Sciatic nerve (tissue), 2 donors: ENCODE measurements around the gene PRKG1. TPM values are rescaled to one million over a fixed set of nuclear protein-coding genes. Genes with fewer than 3 reads are reported as not detected.
"Not testable (repeated sequence)": the region's sequence is repeated elsewhere in the genome, so short reads cannot be mapped to it uniquely, and the experiment has no call there.

Experiments
- ATAC-seq: fragments of 200-7000 bp; cut with Tn5 transposase; one replicate; pipeline ENCODE4 v1.9.1; 2020; ENCODE audit warnings: mild to moderate bottlenecking, moderate library complexity
- DNase-seq: peaks from one replicate; pipeline ENCODE4 v3.0.0-alpha.2; 2020; ENCODE audit warnings: low spot score
- intact Hi-C: fragments of 100-400 bp; cut with DNase I; formaldehyde crosslinking; loops from one replicate; pipeline ENCODE4 v1.14.2; 2022
- total RNA-seq: library from RNA; stranded (reverse); fragmentation: NEBNext Ultra II Directional; extraction: Animal tissue kit (Norgen Biotek cat#: 25700); gene quantifications from one replicate; pipeline ENCODE4 v1.2.1, GENCODE V29; 2021
- donor health status: DM: no; HTN: no; CAD: no.
- donor health status: DM: no; HTN: no; CAD: no.

Gene PRKG1
- total RNA-seq, 1 donor from 2014 or later = 20.0 TPM

DNA sequence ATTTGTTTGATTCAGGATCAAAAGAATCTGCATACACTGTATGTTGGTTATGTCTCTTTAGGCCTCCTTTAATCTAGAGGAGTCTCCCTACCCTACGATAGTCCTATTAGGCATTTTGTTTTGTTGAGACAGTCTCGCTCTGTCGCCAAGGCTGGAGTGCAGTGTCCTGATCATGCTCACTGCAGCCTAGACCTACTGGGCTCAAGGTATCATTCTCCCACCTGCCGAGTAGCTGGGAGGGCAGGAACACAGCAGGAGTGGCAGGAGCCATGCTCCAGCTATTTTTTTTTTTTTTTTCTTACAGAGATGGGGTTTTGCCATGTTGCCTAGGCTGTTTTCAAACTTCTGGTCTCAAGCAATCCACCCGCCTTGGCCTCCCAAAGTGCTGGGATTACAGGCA is 1116.8 kb downstream of the PRKG1 start:
- intact Hi-C loops = no loop called here

DNA sequence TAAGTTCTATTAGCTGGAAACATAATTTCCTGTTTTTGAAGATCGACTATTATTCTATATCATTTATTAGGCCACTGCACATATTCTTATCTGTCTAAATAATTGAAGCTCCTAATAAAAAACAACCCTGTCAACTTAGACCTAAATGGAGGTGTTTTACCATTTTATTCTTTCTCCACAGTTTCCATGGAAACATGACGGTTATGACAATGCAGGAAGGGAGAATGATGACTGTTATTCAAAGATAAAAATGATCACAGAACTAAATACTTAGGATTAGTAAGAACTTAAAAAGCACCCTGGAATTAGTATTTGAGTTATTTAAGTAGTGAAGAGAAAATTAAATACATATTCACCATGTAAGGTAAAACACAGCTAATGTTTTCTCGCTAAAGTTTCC is 1119.9 kb downstream of the PRKG1 start:
- DNase-seq (no peak), ATAC-seq (no peak)
- intact Hi-C loops = no loop called here

More for the DNA sequence above, 1116.8 kb downstream of the PRKG1 start:
- no peak for ATAC-seq
- no peak for DNase-seq

DNA sequence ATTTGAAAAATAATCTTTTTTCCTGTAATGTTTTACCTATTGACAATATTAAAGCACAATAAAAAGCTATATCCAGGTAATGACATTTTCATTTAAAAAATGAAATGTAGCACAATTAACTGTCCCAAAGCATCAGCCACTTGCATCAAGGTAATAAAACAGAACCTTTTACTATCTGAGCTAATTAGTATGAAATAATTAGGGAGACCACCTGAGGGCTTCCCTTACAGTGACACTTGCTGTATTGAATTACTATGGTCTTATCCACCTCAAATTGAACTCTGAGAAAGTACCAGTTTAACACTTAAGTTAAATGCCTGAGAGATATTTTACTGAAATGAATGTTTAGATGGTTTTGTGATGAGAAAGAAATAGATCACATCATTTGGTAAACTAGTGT is 1120.4 kb downstream of the PRKG1 start:
- intact Hi-C loops = no loop called here
- no peak for ATAC-seq

DNA sequence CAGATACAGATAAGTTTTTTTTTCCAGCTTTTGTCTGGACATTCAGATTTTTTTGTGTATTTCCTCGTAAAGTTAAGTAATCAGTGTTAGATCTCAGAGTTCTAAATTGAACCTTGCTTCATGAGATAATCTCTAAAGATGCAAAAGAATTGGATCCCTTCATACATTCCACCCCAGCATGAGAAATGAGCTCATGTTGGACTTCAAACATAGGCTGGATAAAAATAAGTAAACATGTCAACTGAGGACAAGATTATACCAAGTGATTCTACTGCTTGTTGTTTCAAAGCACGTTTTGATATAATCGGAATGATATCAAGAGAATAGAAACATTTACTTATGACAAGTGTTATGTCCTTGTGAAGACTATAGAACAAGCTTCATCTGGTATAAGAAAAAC is 1122.8 kb downstream of the PRKG1 start:
- no peak for DNase-seq
- intact Hi-C loops = no loop called here
- no peak for ATAC-seq

More for the DNA sequence above, 1120.4 kb downstream of the PRKG1 start:
- DNase-seq = no peak

DNA sequence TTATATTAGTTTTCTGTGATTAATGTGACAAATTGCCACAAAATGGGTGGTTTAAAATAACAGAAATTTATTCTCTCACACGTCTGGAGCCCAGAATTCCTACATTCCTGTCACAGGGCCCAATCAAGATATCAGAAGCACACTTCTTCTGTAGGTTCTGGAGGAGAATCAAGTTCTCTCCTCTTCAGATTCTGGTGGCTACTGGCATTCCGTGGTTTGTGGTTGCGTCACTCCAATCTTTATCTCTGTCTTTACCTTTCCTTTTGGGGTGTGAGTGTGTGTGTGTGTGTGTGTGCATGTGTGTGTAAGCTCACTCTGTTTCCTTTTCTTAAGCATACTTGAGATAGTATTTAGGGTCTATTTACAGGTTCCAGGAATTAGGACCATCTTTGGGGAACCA is 1124.3 kb downstream of the PRKG1 start:
- ATAC-seq (no peak), DNase-seq (no peak)
- intact Hi-C loops = no loop called here

DNA sequence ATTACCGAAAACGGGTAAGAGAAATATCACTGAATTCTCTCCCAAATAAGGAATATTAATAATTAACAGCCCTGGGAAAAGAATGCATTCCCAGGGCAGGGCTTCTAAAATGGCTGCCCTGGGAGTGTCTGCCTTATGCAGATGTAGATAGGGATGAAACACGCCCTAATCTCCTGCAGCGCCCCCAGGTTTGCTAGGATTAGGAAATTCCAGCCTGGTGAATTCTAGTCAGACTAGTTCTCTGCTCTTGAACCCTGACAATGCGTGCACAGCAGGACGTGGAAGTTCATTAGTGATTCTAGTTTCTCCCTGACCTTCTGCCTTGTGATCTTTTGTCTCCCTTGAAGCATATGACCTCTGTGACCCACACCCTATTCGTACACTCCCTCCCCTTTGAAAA is 1130.6 kb downstream of the PRKG1 start:
- ATAC-seq, DNase-seq, intact Hi-C loops: not testable (repeated sequence)

DNA sequence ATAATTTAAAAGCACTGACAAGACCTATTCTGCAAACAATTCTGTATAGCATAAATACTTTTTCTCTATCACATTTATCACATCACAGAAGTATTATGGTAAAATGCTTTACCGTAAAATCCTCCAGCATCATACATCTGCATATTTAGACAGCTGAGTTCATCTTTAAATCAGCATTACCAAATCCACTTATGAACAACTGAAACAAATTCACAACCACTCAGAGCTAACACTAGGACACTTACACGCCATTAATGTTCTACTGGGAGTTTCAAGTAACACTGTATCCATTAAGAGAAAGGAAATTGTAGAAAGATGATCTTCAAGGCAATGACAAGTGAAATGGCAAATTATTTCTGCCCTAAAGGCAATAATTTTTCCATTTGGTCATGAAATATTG is 1134.1 kb downstream of the PRKG1 start:
- DNase-seq (no peak), ATAC-seq (no peak)
- intact Hi-C loops = no loop called here

DNA sequence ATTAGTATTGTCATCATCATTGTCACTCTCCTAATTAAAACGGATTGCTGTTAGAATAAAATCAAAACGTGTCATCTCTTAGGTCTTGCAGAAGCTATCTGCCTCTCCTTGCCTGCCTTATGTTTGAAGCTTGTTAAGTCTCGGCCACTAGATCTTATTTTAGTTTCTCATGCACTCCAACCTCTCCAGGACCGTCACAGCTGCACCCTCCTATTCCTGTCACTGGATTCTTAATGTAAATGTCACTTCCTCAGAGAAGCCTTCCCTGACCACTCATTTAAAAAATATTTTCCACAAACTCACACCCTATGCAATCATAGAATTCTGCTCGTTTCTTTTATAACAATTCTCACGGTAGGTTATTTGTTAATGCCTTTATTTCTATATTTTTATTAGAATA is 1135.9 kb downstream of the PRKG1 start:
- no peak for ATAC-seq
- intact Hi-C loops = no loop called here

DNA sequence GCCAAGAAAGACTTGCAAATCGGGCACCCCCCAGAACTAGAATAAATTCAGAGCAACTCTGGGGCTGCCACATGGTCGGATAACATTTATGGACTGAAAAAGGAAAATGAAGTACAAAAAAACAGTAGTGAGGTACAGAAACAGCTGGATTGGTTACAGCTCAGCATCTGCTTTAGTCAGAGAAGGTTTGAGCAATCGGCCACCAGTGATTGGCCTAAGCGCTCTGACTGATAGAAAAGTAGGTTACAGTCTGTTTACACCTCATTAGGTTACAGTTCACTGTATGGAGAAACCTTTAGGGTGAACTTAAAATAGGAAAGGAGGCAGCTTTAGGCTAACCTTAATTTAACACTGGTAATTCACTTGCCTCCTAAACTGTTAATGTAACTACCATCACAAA is 1137.8 kb downstream of the PRKG1 start:
- intact Hi-C loops = no loop called here
- ATAC-seq (no peak), DNase-seq (no peak)

More for the DNA sequence above, 1135.9 kb downstream of the PRKG1 start:
- DNase-seq = no peak

DNA sequence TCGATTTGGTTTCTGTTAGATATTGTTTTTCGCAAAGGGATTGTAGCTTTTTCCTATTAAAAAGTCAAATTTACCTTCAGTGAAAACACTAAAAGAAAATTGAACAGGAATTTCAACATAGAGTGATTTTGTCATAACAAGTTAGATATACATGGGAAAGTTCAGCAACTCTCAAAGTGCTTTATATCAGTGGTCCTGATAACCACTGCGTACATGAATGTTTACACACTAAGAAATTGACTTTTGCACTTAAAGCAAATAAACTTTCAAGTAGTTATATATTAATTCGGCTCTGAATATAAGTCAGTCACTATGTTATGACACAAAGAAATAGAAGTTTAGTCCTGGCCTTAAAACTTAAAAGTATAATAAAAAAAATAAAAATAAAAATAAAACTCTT is 1138.5 kb downstream of the PRKG1 start:
- intact Hi-C loops = no loop called here
- DNase-seq (no peak), ATAC-seq (no peak)

DNA sequence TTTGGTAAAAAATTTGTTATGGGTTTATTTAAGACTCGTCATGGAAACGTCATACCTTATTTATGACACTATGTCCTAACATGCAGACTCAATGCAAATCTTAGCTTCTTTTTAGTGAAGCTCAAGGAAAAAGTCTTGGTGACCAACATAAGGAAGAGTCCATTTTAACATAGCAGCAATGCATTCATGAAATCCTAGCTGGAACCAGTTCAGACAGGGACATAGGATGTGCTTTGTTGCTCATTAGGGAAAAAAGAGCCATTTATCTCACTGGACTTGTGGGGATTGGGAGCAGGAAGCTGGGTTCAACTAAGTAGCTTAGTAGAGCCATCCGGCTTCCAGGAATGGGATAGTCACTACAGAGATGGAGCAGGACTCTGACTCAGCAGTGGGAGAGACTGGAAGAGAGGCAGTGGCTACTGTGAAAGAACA is 1139.0 kb downstream of the PRKG1 start:
- peak; percentile 49 for ATAC-seq
- intact Hi-C loops = no loop called here
- DNase-seq = no peak

DNA sequence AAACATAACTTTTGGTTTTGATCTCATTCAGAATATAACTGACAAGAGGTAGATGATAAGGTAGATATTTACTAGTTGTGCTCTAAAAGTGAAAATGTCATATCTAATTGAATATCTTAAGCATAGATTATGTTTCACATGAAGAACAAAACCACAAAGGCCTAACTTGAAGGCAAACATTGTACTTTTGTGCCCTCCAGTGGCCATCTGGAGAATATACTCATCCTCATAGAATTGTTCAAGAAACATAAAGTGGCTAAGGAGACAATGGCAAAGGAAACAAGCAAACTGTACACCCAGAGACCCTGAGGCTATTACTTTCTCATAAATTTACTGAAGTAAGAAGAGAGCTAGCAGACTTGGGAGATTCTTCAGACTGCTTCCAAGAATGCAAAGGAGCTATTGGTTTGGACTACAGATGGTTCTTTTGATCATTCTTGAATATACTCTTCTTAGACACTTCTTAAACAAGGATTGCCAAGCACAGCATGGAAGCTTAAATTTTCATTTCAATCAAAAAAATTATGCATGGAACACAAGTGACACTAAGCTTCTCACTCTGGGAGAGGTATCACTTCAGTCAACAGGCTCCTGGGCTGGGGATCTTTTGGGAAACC is 1141.6 kb downstream of the PRKG1 start:
- intact Hi-C loops = no loop called here
- ATAC-seq (peak; percentile 72), DNase-seq (peak; percentile 53)

DNA sequence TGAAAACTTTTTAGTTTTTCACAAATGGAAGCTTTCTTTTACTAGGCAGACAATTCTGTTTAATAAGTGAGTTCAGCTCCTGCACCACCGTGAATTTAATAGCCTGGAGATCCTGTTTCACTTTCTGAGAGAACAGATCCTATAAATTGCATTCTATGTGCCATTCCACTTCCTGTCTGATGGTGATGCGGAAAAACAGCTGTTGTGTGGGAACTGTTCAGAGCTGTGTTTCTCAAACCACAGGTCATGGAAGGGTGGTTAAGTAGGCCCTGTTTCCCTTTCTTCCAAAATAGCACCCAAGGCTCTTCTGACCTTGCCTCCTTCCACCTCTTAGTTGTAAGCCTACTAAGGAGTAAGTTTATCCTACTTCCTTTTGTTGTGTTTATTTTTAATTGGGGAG is 1142.6 kb downstream of the PRKG1 start:
- DNase-seq = no peak
- ATAC-seq = no peak
- intact Hi-C loops = no loop called here

DNA sequence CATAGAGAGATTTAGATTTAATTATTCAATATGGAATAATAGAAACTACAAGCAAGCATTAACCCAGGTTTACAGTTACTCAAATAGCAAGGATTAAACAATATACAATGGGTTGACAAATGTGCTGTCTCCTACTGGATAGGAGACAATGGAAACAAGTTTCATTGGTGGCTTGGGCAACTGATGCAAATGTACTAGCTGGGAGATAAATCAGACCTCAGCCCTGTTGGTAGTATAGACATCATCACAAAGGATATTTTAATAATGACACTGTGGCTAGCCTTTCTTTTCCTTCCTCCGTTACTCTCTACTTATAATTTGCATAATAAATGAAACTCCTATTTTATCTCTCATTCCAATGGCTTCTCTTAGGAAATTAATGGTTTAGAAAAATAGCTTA is 1143.2 kb downstream of the PRKG1 start:
- intact Hi-C loops = no loop called here
- no peak for ATAC-seq
- no peak for DNase-seq

DNA sequence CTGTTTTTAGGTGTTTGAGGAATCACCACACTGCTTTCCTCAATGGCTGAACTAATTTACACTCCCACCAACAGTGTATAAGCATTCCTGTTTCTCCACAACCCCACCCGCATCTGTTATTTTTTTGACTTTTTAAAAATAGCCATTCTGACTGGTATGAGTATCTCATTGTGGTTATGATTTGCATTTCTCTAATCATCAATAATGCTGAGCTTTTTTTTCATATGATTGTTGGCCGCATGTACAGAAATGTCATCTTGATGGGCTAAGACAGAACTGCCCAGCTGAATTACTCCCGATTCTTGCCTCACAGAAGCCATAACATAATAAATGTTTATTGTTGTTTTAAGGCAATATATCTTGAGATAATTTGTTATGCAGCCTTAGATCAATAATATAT is 1146.7 kb downstream of the PRKG1 start:
- intact Hi-C loops = no loop called here
- ATAC-seq (no peak), DNase-seq (no peak)

DNA sequence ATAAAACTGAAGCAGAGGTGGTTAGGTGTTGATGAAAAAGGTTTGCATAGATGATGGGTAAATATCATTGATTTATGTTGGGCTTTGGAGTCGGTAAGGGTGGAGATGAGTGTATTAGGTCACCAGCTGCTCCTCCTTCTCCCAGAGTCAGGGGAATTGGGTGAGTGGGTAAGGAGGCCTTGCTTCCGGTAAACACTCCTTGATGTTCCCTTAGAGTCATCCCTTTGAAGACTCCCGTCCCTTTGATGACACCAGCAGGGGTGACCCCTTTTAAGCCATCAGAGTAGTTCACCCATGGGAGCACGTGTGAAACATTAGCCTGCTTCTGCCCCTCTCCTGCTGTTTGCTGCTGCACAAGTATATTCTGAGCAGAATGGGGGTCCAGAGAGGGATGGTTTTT is 1147.6 kb downstream of the PRKG1 start:
- intact Hi-C loops = no loop called here
- DNase-seq = no peak
- ATAC-seq = no peak

DNA sequence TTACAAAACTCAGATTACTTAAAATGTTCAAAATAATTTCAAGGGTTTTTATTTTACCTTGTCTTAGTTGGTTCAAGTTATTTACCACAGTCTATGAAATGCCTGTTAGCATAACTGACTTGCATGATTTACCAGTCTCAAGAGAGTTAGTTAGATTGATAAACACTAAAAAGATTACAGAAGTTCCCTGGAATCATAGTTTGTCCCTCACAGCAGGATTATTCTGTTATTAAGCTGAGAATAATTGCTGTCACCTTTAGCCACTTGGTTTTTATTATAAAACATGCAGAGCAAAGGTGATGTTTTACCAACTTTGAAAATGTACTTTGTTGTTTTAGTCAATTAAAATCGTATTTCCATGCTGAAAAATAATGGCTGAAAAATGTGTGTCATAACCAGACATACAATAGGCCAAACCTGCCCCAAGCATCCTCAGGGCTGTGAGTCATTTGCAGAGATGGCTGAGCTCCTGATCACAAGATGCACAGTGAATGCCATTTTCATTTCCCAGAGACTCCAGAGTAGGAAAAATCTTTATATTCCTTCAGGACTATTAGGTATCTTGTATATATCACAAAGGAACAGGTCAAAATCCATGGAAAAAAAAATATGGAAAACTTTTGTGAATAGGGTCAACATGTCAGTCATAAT is 1152.0 kb downstream of the PRKG1 start:
- DNase-seq (no peak), ATAC-seq (no peak)
- intact Hi-C loops = no loop called here

DNA sequence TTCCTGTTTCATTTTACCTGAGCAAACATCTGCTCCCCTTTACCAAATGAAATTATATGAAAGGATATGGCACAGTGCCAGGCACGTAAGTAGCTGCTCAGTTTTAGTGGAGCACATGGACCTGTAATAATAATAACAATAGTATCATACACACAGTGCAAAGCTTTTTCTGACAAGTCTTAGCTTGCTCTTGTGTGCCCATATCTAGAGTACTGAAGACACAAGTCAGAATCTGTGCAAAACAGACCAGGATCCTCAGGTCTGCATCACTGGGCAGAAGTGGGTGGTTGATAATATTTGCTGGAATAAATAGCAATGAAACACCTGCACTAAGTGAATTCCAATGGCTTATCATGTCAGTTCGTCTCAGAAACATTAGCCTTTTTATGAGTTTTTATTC is 1154.3 kb downstream of the PRKG1 start:
- intact Hi-C loops = no loop called here
- no peak for DNase-seq
- no peak for ATAC-seq

DNA sequence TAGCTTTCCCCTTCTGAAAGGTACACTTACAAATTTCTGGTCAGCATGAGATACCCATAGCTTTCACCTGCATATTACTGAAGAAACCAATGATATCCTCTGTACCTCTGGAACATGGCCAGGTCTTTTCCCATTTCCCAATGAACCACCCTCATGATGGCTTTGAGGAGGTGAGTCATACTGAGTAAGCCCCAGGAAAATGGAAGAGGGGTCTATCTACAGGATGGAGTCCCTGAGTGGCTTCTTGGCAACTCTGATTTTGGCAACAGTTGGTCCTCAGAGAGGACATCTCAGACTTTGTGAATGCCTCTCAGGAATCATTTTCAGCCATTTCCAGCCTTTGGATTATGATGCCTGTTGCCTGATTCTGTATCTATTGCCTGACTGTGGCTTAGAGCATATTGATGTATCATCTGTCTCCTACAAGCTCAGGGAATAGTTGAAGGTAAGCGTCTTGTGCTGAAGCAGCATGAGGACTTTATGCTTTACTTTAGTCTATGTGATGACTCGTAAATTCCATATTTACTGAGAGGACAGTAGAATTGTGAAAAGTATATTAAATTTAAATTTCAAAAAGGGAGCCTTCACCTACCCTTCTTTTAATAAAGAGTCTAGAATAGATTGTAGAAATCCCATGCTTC is 1155.1 kb downstream of the PRKG1 start:
- intact Hi-C loops = no loop called here
- ATAC-seq (no peak), DNase-seq (no peak)

DNA sequence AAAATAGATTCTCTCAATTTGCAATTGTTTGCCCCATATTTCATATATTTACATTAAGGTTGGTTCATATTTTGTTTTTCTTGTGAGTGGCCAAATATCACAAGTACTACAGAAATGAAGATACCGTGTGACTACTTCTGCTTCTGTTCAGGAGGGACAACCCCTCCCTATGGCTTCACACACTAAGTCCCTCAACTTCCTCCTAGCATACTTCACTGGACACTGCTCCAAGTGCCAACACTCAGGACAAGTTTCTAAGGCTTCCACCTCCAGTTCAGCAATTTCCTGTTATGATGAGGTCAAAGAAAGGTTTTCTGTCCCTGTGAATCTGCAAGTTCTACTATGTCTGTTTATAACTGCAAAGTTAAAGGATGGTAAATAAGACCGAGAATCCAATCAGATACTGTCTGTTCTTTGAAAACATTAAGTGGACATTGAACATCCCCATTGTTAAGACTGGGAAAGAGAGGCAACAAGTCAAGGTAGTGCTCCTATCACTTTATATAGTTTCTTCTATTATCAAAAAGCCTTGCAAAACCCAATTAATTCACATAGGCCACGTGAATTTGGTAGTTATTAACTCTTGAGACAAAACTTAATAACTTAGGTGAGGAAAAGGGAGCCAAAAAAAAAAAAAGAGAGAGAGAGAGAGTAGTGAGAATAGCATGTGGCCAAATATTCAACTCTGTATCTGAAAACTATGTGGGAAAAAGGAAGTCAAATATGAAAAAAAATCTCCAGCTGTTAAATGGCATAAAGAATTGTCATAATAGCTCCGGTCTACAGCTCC is 1158.5 kb downstream of the PRKG1 start:
- intact Hi-C loops = no loop called here
- DNase-seq = no peak
- no peak for ATAC-seq
